Fibroblast of lung (primary cell): Measurements from ENCODE around the gene GABBR2. TPM values are rescaled to one million over a fixed set of nuclear protein-coding genes. Genes with fewer than 3 reads are reported as not detected.

Experiments used
- DNase-seq, 2 donors: peaks; one replicate each; pipeline versions ENCODE4 v3.0.0 to v3.0.0-alpha.2; 2010; ENCODE audit warnings: low read depth in 2 of 2
- H2AFZ ChIP-seq: 2 replicates; pipeline ENCODE4 v1.5.1; 2012; ENCODE audit warnings: low read length, control low read depth, inconsistent platforms
- H3K27ac ChIP-seq: 2 replicates; pipeline ENCODE4 v1.5.1; 2011; ENCODE audit warnings: low read length, control low read depth; ENCODE audit not compliant: insufficient read depth
- H3K27me3 ChIP-seq: 2 replicates; pipeline ENCODE4 v1.5.1; 2011; ENCODE audit warnings: mild to moderate bottlenecking, low read length; ENCODE audit not compliant: control insufficient read depth, insufficient read depth
- H3K36me3 ChIP-seq: 2 replicates; pipeline ENCODE4 v1.5.1; 2011; ENCODE audit warnings: low read length; ENCODE audit not compliant: control insufficient read depth, insufficient read depth
- H3K4me1 ChIP-seq: 2 replicates; pipeline ENCODE4 v1.5.1; 2011; ENCODE audit warnings: low read length; ENCODE audit not compliant: control insufficient read depth, insufficient read depth; ENCODE audit errors: extremely low read depth
- H3K4me2 ChIP-seq: 2 replicates; pipeline ENCODE4 v1.5.1; 2011; ENCODE audit warnings: low read length, control low read depth; ENCODE audit not compliant: insufficient read depth; ENCODE audit errors: extremely low read depth
- H3K4me3 ChIP-seq, 4 experiments: fragments of 200-600 bp in 1 of 4; sonication (generic) in 1 of 4; replicated peaks in 1 of 4; 2 replicates each; pipeline ENCODE4 v1.5.1; 2011 to 2016; ENCODE audit warnings: low read length in 4 of 4, low read depth in 3 of 4, mild to moderate bottlenecking in 3 of 4, control low read depth in 2 of 4, inconsistent platforms in 1 of 4, mixed read lengths in 1 of 4; ENCODE audit not compliant: insufficient read depth in 1 of 4; ENCODE audit errors: control extremely low read depth in 1 of 4
- H3K79me2 ChIP-seq: 2 replicates; pipeline ENCODE4 v1.5.1; 2012; ENCODE audit warnings: mild to moderate bottlenecking, low read length, inconsistent platforms; ENCODE audit not compliant: control insufficient read depth, insufficient read depth
- H3K9ac ChIP-seq: 2 replicates; pipeline ENCODE4 v1.5.1; 2011; ENCODE audit warnings: mild to moderate bottlenecking, low read length, control low read depth; ENCODE audit not compliant: insufficient read depth
- H3K9me3 ChIP-seq: 2 replicates; pipeline ENCODE4 v1.5.1; 2012; ENCODE audit warnings: low read depth, low read length; ENCODE audit not compliant: control insufficient read depth, insufficient read depth
- H4K20me1 ChIP-seq: 2 replicates; pipeline ENCODE4 v1.5.1; 2011; ENCODE audit warnings: low read length; ENCODE audit not compliant: control insufficient read depth, insufficient read depth; ENCODE audit errors: extremely low read depth
- EZH2 ChIP-seq: IDR thresholded peaks from 2 replicates; pipeline ENCODE4 v1.5.1; 2012; ENCODE audit warnings: low read length, control low read depth, mild to moderate bottlenecking; ENCODE audit errors: missing control alignments
- polyA plus RNA-seq, 2 donors: library from polyadenylated mRNA; depleted of rRNA in 1 of 2; stranded (reverse) in 1 of 2; unstranded in 1 of 2; fragments of >200 nt; gene quantifications; 2 replicates each; pipeline ENCODE4 v1.2.1, GENCODE V29; 2011 to 2012; ENCODE audit warnings: missing spikeins in 1 of 2
- total RNA-seq: library from RNA; depleted of rRNA; stranded (reverse); fragments of >200 nt; gene quantifications from 2 replicates; pipeline ENCODE4 v1.2.1, GENCODE V29; 2014
- TF ChIP-seq, protein P1 (sequence below), 2 donors: IDR thresholded peaks in 1 of 2; conservative IDR thresholded peaks in 1 of 2; 1 replicate in 1 of 2; 2 replicates in 1 of 2; pipeline ENCODE4 v1.5.1; 2011 to 2012; ENCODE audit warnings: low read length in 2 of 2, control low read depth in 1 of 2, inconsistent platforms in 1 of 2, low read depth in 1 of 2, mild to moderate bottlenecking in 1 of 2

The GABBR2 gene
- total and polyA plus RNA-seq, 2 donors (not counting 1 experiment from before 2014, with no cell fraction given): 0.32 to 0.33 TPM

DNA sequence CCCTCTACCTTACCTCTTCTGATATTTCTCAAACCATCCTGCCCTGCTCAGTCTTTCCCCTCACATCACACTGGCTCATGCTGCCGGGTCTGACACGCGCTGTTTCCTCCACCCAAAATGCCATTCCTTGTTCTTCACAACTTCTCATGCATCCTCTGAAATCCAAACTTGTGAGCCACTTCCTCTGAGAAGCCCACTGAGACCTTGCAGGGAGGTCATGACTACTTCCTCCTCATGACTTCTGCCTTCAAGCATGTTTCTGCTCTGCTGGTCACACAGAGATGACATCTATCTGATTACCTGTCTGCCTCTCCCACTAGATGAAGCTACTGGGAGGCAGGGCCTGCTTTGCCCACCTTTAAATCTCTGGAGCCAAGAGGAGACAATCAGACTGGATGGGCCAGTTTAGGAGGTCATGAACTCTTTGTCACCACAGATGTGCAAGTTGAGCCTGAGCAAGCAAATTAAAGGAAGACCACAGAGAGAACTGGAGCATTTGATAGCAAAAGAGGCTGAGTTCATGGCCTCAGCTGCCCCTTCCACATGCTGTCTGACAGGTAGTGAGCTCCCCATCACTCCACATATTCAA lies 333.5 kb downstream of the GABBR2 start:
- H3K27ac ChIP-seq: peak overlapping the region; percentile 69
- H3K9ac ChIP-seq: no peak overlapping the region
- TF ChIP-seq, protein P1, sequence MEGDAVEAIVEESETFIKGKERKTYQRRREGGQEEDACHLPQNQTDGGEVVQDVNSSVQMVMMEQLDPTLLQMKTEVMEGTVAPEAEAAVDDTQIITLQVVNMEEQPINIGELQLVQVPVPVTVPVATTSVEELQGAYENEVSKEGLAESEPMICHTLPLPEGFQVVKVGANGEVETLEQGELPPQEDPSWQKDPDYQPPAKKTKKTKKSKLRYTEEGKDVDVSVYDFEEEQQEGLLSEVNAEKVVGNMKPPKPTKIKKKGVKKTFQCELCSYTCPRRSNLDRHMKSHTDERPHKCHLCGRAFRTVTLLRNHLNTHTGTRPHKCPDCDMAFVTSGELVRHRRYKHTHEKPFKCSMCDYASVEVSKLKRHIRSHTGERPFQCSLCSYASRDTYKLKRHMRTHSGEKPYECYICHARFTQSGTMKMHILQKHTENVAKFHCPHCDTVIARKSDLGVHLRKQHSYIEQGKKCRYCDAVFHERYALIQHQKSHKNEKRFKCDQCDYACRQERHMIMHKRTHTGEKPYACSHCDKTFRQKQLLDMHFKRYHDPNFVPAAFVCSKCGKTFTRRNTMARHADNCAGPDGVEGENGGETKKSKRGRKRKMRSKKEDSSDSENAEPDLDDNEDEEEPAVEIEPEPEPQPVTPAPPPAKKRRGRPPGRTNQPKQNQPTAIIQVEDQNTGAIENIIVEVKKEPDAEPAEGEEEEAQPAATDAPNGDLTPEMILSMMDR (conservative IDR thresholded peaks at IDR 0.05 in 1 of 2, IDR thresholded peaks at IDR 0.05 in 1 of 2; ENCODE audit: low read depth in 1 of 2, low read length in 2 of 2): no peak
- TF ChIP-seq EZH2: no peak
- H3K27me3 ChIP-seq: no peaks in the 10 kb centered on the region
- no peaks in the 10 kb centered on the region for H3K9me3 ChIP-seq
- peak; percentile 38 to 86 for DNase-seq
- no peak overlapping the region for H2AFZ ChIP-seq
- no peaks in the 10 kb centered on the region for H3K36me3 ChIP-seq
- H3K4me1 ChIP-seq: peaks cover 15% of the 10 kb centered on the region
- no peaks in the 10 kb centered on the region for H3K79me2 ChIP-seq
- no peaks in the 10 kb centered on the region for H4K20me1 ChIP-seq
- H3K4me3 ChIP-seq: no peak overlapping the region
- peak overlapping the region; percentile 15 for H3K4me2 ChIP-seq

DNA sequence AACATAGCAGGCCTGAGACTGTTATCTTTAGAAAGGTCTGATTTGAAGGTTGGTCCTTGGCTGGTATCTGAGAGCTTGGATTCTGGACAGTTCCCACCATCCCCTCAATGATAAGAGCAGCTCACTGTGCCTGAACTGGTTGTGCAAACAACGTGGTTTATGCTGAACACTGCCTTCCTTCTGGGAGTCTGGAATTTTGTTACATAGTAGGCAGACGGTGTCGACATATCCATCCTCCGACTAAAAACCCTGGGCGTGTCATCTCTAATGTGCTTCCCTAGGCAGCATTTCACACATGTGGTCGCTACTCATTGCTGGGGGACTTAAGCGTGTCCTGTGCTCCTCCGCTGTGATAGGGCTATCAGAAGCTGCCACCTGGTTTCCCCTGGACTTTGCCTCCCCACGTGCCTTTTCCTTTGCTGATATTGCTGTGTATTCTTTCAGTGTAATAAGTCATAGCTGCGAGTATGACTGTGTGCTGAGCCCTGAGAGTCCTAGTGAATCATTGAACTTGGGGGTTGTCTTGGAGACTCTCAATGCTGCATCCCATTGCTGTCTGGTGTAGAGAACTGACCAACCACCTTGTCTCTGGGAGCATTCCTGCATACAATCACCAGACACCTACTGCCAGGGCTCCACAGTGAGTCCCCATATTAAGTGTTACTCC lies 334.2 kb downstream of the GABBR2 start:
- no peaks in the 10 kb centered on the region for H3K36me3 ChIP-seq
- H3K4me2 ChIP-seq: no peak overlapping the region
- no peaks in the 10 kb centered on the region for H3K27me3 ChIP-seq
- H3K4me3 ChIP-seq: no peak overlapping the region
- no peaks in the 10 kb centered on the region for H4K20me1 ChIP-seq
- H3K9me3 ChIP-seq: no peaks in the 10 kb centered on the region
- no peak overlapping the region for H3K9ac ChIP-seq
- H3K4me1 ChIP-seq: peaks cover 13% of the 10 kb centered on the region
- H3K27ac ChIP-seq: peak overlapping the region; percentile 69
- DNase-seq: peak; percentile 89 to 94
- TF ChIP-seq, protein P1 (conservative IDR thresholded peaks at IDR 0.05 in 1 of 2, IDR thresholded peaks at IDR 0.05 in 1 of 2; ENCODE audit: low read depth in 1 of 2, low read length in 2 of 2): no peak
- no peak for TF ChIP-seq EZH2
- H3K79me2 ChIP-seq: no peaks in the 10 kb centered on the region
- peak overlapping the region; percentile 22 for H2AFZ ChIP-seq

GRCh38 chr9:98373609-98374008 lies 335.1 kb downstream of the GABBR2 start:
- no peaks in the 10 kb centered on the region for H3K9me3 ChIP-seq
- no peaks in the 10 kb centered on the region for H3K79me2 ChIP-seq
- TF ChIP-seq, protein P1 (conservative IDR thresholded peaks at IDR 0.05 in 1 of 2, IDR thresholded peaks at IDR 0.05 in 1 of 2; ENCODE audit: low read depth in 1 of 2, low read length in 2 of 2): no peak
- H3K27ac ChIP-seq: peak overlapping the region; percentile 69
- peaks cover 13% of the 10 kb centered on the region for H3K4me1 ChIP-seq
- no peaks in the 10 kb centered on the region for H3K27me3 ChIP-seq
- no peak overlapping the region for H3K4me3 ChIP-seq
- H3K36me3 ChIP-seq: no peaks in the 10 kb centered on the region
- H4K20me1 ChIP-seq: no peaks in the 10 kb centered on the region
- H2AFZ ChIP-seq: no peak overlapping the region
- H3K9ac ChIP-seq: no peak overlapping the region
- no peak overlapping the region for H3K4me2 ChIP-seq
- peak in 1 of 2 donors; percentile 7 for DNase-seq
